A673 (cell line): ENCODE measurements around the gene CITED1. TPM values are rescaled to one million over a fixed set of nuclear protein-coding genes. Genes with fewer than 3 reads are reported as not detected.

Experiments used
- Bru-seq: library from RNA; stranded (reverse); fragments of 400-500 nt; gene quantifications from one replicate; lab custom pipeline; 2021; lab: Mats Ljungman, UMichigan
- BruChase-seq, 2 experiments: library from RNA; stranded (reverse); fragments of 400-500 nt; gene quantifications; one replicate each; lab custom pipeline; 2021; lab: Mats Ljungman, UMichigan
- BruUV-seq: library from RNA; stranded (reverse); fragments of 400-500 nt; replicated peaks from 2 replicates; lab custom pipeline; 2021; lab: Mats Ljungman, UMichigan
- CTCF ChIA-PET: fragments of 300-600 bp; sonication (Branson Sonifier 250); formaldehyde crosslinking; loops from one replicate; lab custom pipeline; 2022; ENCODE audit warnings: antibody characterized with exemption; lab: Charles Lee
- POLR2A ChIA-PET: fragments of 300-600 bp; sonication (Branson Sonifier 250); formaldehyde crosslinking; loops from one replicate; lab custom pipeline; 2022; ENCODE audit warnings: antibody characterized with exemption; ENCODE audit not compliant: low non-redundant PET; lab: Charles Lee
- DNase-seq: peaks from one replicate; pipeline ENCODE4 v3.0.0-alpha.2; 2015; ENCODE audit warnings: low spot score
- H3K27ac ChIP-seq: fragments of 200-600 bp; sonication (generic); 2 replicates; pipeline ENCODE4 v1.5.1; 2016; ENCODE audit warnings: mixed run types, low read depth, mild to moderate bottlenecking, mixed read lengths, antibody characterized with exemption, low read length; ENCODE audit not compliant: poor library complexity, severe bottlenecking
- H3K27me3 ChIP-seq: fragments of 200-600 bp; sonication (generic); replicated peaks from 2 replicates; pipeline ENCODE4 v1.6.1; 2017; ENCODE audit warnings: mixed run types, low read depth, mild to moderate bottlenecking, mixed read lengths, antibody characterized with exemption, low read length; ENCODE audit not compliant: insufficient read depth, poor library complexity
- H3K36me3 ChIP-seq: fragments of 200-600 bp; sonication (generic); 2 replicates; pipeline ENCODE4 v1.6.1; 2016; ENCODE audit warnings: mixed run types, mild to moderate bottlenecking, mixed read lengths, antibody characterized with exemption, low read length; ENCODE audit not compliant: insufficient read depth, poor library complexity, severe bottlenecking
- H3K4me1 ChIP-seq: fragments of 200-600 bp; sonication (generic); 2 replicates; pipeline ENCODE4 v1.6.1; 2017; ENCODE audit warnings: mixed run types, mild to moderate bottlenecking, mixed read lengths, antibody characterized with exemption, low read length; ENCODE audit not compliant: insufficient read depth, poor library complexity, severe bottlenecking
- H3K4me3 ChIP-seq: fragments of 200-600 bp; sonication (generic); 2 replicates; pipeline ENCODE4 v1.5.1; 2016; ENCODE audit warnings: low read depth, mixed run types, mild to moderate bottlenecking, mixed read lengths, low read length; ENCODE audit not compliant: poor library complexity, severe bottlenecking
- H3K9me3 ChIP-seq: fragments of 200-600 bp; sonication (generic); 2 replicates; pipeline ENCODE4 v1.6.1; 2016; ENCODE audit warnings: mixed run types, low read depth, mild to moderate bottlenecking, mixed read lengths, antibody characterized with exemption, low read length; ENCODE audit not compliant: poor library complexity, severe bottlenecking
- CTCF ChIP-seq: fragments of 300-800, 200-600 bp; sonication (generic); conservative IDR thresholded peaks from 2 replicates; pipeline ENCODE4 v1.5.1; 2017; ENCODE audit warnings: low read depth, mild to moderate bottlenecking, antibody characterized with exemption, low read length, moderate library complexity, mixed read lengths
- EZH2 ChIP-seq: fragments of 200-600 bp; sonication (generic); IDR thresholded peaks from 2 replicates; pipeline ENCODE4 v1.6.1; 2017; ENCODE audit warnings: borderline replicate concordance, low read depth, mild to moderate bottlenecking, mixed read lengths, antibody characterized with exemption, low read length; ENCODE audit not compliant: poor library complexity, severe bottlenecking
- intact Hi-C: fragments of 100-400 bp; cut with micrococcal nuclease; formaldehyde crosslinking; loops from one replicate; pipeline ENCODE4 v1.10.0; 2022; ENCODE audit not compliant: unreplicated experiment
- long read RNA-seq: library from polyadenylated mRNA; stranded (forward); transcript quantifications from one replicate; pipeline ENCODE4 v2.0.0, GENCODE V29; 2022
- total RNA-seq: library from RNA; stranded (reverse); gene quantifications from 2 replicates; pipeline ENCODE4 v1.2.3, GENCODE V29; 2021

CITED1 gene
- total RNA-seq = 3.2 and 6.2 TPM in 2 replicates
- Bru-seq, nascent RNA = percentile 25 among the genes with signal in this experiment
- BruChase-seq, experiment 1, labeled RNA remaining after a 2-hour chase = not detected
- percentile 28 among the genes with signal in this experiment for BruChase-seq, experiment 2, labeled RNA remaining after a 6-hour chase
- long read RNA-seq, partial matches to known transcripts = 0 of 3 reads
- long read RNA-seq, other reads (novel, unspliced or antisense) = 1 of 3 reads

- peak; percentile 95 for TF ChIP-seq EZH2
- no peak for TF ChIP-seq CTCF
- H3K36me3 ChIP-seq = no peaks in the 10 kb centered on the region
- ChIA-PET CTCF (interaction anchor here (0.7 kb wide), 1 partner anchor 48 kb away, joined by 4 read pairs; no protein-coding TSS in a partner anchor), POLR2A (no interaction called here)
- intact Hi-C loops = loop anchor here (5.0 to 10.0 kb wide), 2 partner anchors 63 to 239 kb away; no protein-coding TSS in a partner anchor
- peak within 1 kb of the TSS; percentile 38 for H3K4me3 ChIP-seq
- H3K27ac ChIP-seq = no peak within 1 kb of the TSS
- BruUV-seq = no TSS peak
- peaks cover 85% of the 10 kb centered on the region for H3K27me3 ChIP-seq
- no peaks in the 10 kb centered on the region for H3K9me3 ChIP-seq
- no peaks in the 10 kb centered on the region for H3K4me1 ChIP-seq
- peak; percentile 13 for DNase-seq
Measured at GRCh38 chrX:72305286-72306084, at the start of gene CITED1. TSS of gene CITED1 (minus strand) at chrX:72305914. CDS start at chrX:72302869, 3,045 bp downstream.

- Histone ChIP-seq H3K9me3 (no peaks in the 10 kb centered on the region), H3K27me3 (no peaks in the 10 kb centered on the region), H3K27ac (no peak overlapping the region), H3K4me3 (no peak overlapping the region), H3K4me1 (no peaks in the 10 kb centered on the region), H3K36me3 (no peaks in the 10 kb centered on the region)
- ChIA-PET POLR2A (no interaction called here), CTCF (no interaction called here)
- no peak for TF ChIP-seq CTCF
- no peak for TF ChIP-seq EZH2
- no TSS peak for BruUV-seq
- no peak for DNase-seq
- intact Hi-C loops = no loop called here
Measured at GRCh38 chrX:72352786-72353185, 47.1 kb upstream of the CITED1 start.

GRCh38 chrX:72351606-72352334 is 46.1 kb upstream of the CITED1 start:
- H3K27me3 ChIP-seq = no peaks in the 10 kb centered on the region
- H3K36me3 ChIP-seq = no peaks in the 10 kb centered on the region
- no peaks in the 10 kb centered on the region for H3K4me1 ChIP-seq
- H3K9me3 ChIP-seq = no peaks in the 10 kb centered on the region
- BruUV-seq = no TSS peak
- TF ChIP-seq CTCF (no peak), EZH2 (no peak)
- intact Hi-C loops = no loop called here
- ChIA-PET CTCF (no interaction called here), POLR2A (no interaction called here)
- H3K27ac ChIP-seq = no peak overlapping the region
- H3K4me3 ChIP-seq = no peak overlapping the region
- DNase-seq = no peak
